Measurements from ENCODE around the gene MELTF.

The MELTF gene

DNA sequence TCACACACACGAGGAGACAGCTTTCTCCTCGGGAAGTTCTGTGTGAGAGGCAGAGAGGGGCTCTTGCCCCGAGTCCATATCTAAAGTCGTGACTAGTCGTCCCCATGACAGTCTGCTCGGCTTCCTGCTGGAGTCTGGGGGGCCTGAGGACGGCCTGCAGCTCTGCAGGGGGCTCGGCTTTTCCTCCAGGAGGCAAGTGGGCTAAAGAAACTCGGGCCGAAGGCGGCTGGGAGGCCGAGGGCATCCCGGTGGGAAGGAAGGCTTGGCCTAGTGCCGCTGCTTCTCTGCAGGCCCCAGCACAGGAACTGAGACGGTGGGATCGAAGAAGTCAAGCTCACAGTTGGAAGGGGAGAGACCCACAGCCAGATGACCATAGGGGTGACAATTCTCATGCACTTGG, 35.6 kb downstream of the MELTF start:
- Histone ChIP-seq H2AFZ (ENCODE audit: low read depth, low read length, severe bottlenecking) (no peak overlapping the region), H3K9ac (ENCODE audit: low read length) (no peak overlapping the region), H3K4me2 (ENCODE audit: low read depth, low read length, poor library complexity, severe bottlenecking) (no peak overlapping the region), H3K27me3 (ENCODE audit: low read length) (no peaks in the 10 kb centered on the region), H3K9me3 (ENCODE audit: insufficient read depth, low read length) (no peaks in the 10 kb centered on the region), H3K79me2 (ENCODE audit: insufficient read depth, low read length) (no peaks in the 10 kb centered on the region), H3K36me3 (ENCODE audit: low read length) (no peaks in the 10 kb centered on the region), H3K9me2 (replicated peaks; ENCODE audit: insufficient read depth, low read length) (no peaks in the 10 kb centered on the region), H3F3A (ENCODE audit: insufficient read depth) (no peaks in the 10 kb centered on the region), H4K20me1 (ENCODE audit: low read depth, low read length) (no peaks in the 10 kb centered on the region), H3K27ac (ENCODE audit: low read depth, low read length) (no peak overlapping the region), H3K4me3 (ENCODE audit: insufficient read depth, low read length, poor library complexity, severe bottlenecking) (no peak overlapping the region)
- TF ChIP-seq, protein P1, sequence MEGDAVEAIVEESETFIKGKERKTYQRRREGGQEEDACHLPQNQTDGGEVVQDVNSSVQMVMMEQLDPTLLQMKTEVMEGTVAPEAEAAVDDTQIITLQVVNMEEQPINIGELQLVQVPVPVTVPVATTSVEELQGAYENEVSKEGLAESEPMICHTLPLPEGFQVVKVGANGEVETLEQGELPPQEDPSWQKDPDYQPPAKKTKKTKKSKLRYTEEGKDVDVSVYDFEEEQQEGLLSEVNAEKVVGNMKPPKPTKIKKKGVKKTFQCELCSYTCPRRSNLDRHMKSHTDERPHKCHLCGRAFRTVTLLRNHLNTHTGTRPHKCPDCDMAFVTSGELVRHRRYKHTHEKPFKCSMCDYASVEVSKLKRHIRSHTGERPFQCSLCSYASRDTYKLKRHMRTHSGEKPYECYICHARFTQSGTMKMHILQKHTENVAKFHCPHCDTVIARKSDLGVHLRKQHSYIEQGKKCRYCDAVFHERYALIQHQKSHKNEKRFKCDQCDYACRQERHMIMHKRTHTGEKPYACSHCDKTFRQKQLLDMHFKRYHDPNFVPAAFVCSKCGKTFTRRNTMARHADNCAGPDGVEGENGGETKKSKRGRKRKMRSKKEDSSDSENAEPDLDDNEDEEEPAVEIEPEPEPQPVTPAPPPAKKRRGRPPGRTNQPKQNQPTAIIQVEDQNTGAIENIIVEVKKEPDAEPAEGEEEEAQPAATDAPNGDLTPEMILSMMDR (IDR thresholded peaks at IDR 0.05; ENCODE audit: insufficient read depth, low read length, poor library complexity, severe bottlenecking), result no peak
- TF ChIP-seq EZH2phosphoT487 (conservative IDR thresholded peaks at IDR 0.05; ENCODE audit: low read length), result no peak

DNA sequence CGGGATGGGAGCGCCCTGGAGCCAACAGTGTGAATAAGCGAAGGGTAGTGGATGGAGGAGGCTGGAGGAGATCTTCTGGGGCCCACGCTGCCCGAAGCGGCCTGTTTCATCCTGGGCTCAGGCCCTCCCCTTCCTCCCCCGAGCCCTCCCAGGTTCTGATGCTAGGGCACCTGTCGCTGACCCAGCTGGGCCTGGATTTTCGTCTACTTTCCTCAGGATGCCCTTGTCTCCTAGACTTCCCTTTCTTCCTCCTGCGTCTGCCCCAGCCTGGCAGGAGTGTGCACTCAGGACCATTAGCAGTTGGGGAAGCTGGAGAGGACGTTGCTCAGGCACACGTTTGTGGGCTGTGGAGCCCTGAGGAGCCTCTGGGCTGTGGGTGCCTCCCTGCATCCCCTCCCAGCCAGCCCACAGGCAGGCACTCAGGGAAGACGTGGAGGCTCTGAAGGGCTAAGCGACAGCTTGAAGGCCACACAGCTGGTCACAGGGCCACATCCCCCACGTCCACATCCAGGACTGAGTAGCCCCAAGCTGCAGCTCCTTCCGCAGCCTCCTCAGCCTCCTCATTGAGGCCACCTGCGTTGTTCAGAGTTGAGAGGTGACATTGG, 37.1 kb downstream of the MELTF start:
- H3F3A ChIP-seq (ENCODE audit: insufficient read depth), result no peaks in the 10 kb centered on the region
- H3K27ac ChIP-seq (ENCODE audit: low read depth, low read length), result no peak overlapping the region
- H3K27me3 ChIP-seq (ENCODE audit: low read length), result no peaks in the 10 kb centered on the region
- H2AFZ ChIP-seq (ENCODE audit: low read depth, low read length, severe bottlenecking), result no peak overlapping the region
- no peak overlapping the region for H3K4me3 ChIP-seq (ENCODE audit: insufficient read depth, low read length, poor library complexity, severe bottlenecking)
- H3K36me3 ChIP-seq (ENCODE audit: low read length), result no peaks in the 10 kb centered on the region
- no peaks in the 10 kb centered on the region for H3K79me2 ChIP-seq (ENCODE audit: insufficient read depth, low read length)
- H4K20me1 ChIP-seq (ENCODE audit: low read depth, low read length), result no peaks in the 10 kb centered on the region
- no peaks in the 10 kb centered on the region for H3K9me2 ChIP-seq (replicated peaks; ENCODE audit: insufficient read depth, low read length)
- no peak overlapping the region for H3K9ac ChIP-seq (ENCODE audit: low read length)
- TF ChIP-seq EZH2phosphoT487 (conservative IDR thresholded peaks at IDR 0.05; ENCODE audit: low read length), result no peak
- TF ChIP-seq, protein P1 (IDR thresholded peaks at IDR 0.05; ENCODE audit: insufficient read depth, low read length, poor library complexity, severe bottlenecking), result no peak
- no peak overlapping the region for H3K4me2 ChIP-seq (ENCODE audit: low read depth, low read length, poor library complexity, severe bottlenecking)
- no peaks in the 10 kb centered on the region for H3K9me3 ChIP-seq (ENCODE audit: insufficient read depth, low read length)

DNA sequence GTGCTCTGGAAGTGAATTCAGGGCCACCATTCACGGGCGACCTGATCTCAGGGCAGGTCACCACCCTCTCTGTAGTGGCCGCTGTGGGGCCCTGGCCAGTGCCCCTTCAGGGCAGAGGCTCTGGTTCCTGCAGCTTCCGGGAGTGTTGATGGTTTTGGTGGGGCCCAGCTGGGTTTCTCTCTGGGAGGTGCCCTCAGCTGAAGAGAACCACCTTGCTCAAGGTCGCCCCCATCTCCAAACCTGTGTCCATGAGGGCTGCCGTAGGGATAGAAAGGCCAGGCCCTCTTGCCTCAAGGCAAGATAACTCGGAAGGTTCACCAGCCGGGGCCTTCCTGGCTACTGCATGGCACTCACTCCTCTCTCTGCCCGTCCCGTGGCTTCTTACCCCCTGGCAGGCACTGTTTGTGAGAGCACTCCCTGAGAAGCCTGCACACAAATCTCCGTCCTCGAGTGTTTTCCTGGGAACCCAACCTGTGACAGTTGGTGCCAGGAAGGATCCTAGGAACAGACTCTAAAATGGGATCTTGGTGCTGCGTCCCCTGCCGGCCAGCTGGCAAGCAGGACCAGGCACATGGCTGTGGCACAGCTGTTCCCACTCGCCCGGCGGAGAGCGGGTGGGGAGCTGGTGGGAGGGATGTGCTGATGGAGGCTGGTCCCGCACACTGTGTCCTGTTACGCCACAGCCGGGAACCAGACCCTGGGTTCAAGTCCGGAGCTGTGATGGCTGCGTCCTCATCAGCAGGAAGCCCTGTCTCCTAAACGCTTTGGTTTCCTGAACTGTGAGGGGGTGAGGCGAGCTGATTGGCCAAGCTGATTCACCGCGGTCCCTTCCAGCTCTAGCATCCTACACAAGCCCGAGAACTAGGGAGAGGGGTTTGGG, 37.8 kb downstream of the MELTF start:
- no peak for TF ChIP-seq EZH2phosphoT487 (conservative IDR thresholded peaks at IDR 0.05; ENCODE audit: low read length)
- TF ChIP-seq, protein P1 (IDR thresholded peaks at IDR 0.05; ENCODE audit: insufficient read depth, low read length, poor library complexity, severe bottlenecking), result no peak
- no peak overlapping the region for H2AFZ ChIP-seq (ENCODE audit: low read depth, low read length, severe bottlenecking)

More for the DNA sequence above, 37.8 kb downstream of the MELTF start:
- Histone ChIP-seq H3K9me3 (ENCODE audit: insufficient read depth, low read length) (no peaks in the 10 kb centered on the region), H3K9me2 (replicated peaks; ENCODE audit: insufficient read depth, low read length) (no peaks in the 10 kb centered on the region), H3K79me2 (ENCODE audit: insufficient read depth, low read length) (no peaks in the 10 kb centered on the region), H4K20me1 (ENCODE audit: low read depth, low read length) (no peaks in the 10 kb centered on the region), H3K27me3 (ENCODE audit: low read length) (no peaks in the 10 kb centered on the region), H3K36me3 (ENCODE audit: low read length) (no peaks in the 10 kb centered on the region), H3K4me2 (ENCODE audit: low read depth, low read length, poor library complexity, severe bottlenecking) (no peak overlapping the region), H3K9ac (ENCODE audit: low read length) (no peak overlapping the region), H3F3A (ENCODE audit: insufficient read depth) (no peaks in the 10 kb centered on the region), H3K27ac (ENCODE audit: low read depth, low read length) (no peak overlapping the region), H3K4me3 (ENCODE audit: insufficient read depth, low read length, poor library complexity, severe bottlenecking) (no peak overlapping the region)

Data from SU-DHL-6 (cell line).